Left renal pelvis (tissue), 4 donors: ENCODE results near the gene NOTCH1. TPM values are rescaled to one million over a fixed set of nuclear protein-coding genes. Genes with fewer than 3 reads are reported as not detected.
"Not testable (repeated sequence)": the region's sequence is repeated elsewhere in the genome, so short reads cannot be mapped to it uniquely, and the experiment has no call there.

ENCODE experiments used
- DNase-seq, 4 donors: peaks; one replicate each; pipeline ENCODE4 v3.0.0-alpha.2; 2013; ENCODE audit warnings: low read depth in 4 of 4, low spot score in 3 of 4
- polyA plus RNA-seq, 4 donors: library from polyadenylated mRNA; unstranded; fragments of 120-200 nt; gene quantifications; one replicate each; pipeline ENCODE4 v1.2.1, GENCODE V29; 2013; ENCODE audit not compliant: insufficient read length in 4 of 4

NOTCH1 gene
- polyA plus RNA-seq, 4 donors: 15.8 to 39.3 (median 25.7) TPM

GRCh38 chr9:136565715-136566552, 20.1 kb upstream of the NOTCH1 start:
- DNase-seq: no peak

- no peak for DNase-seq
Observed at GRCh38 chr9:136565086-136565714, 19.4 kb upstream of the NOTCH1 start.

GRCh38 chr9:136564379-136564988, 18.6 kb upstream of the NOTCH1 start:
- no peak for DNase-seq

GRCh38 chr9:136563646-136564325, 17.9 kb upstream of the NOTCH1 start:
- DNase-seq: no peak

GRCh38 chr9:136562746-136563495, 17.1 kb upstream of the NOTCH1 start:
- no peak for DNase-seq

- DNase-seq: no peak
Observed at GRCh38 chr9:136561779-136562178, 15.9 kb upstream of the NOTCH1 start.

GRCh38 chr9:136560586-136560985, 14.7 kb upstream of the NOTCH1 start:
- DNase-seq: no peak

- not testable (repeated sequence) for DNase-seq
Observed at GRCh38 chr9:136559371-136559770, 13.5 kb upstream of the NOTCH1 start.

- DNase-seq: not testable (repeated sequence)
Observed at GRCh38 chr9:136558846-136559245, 13.0 kb upstream of the NOTCH1 start.

- no peak for DNase-seq
Observed at GRCh38 chr9:136558373-136558772, 12.5 kb upstream of the NOTCH1 start.

GRCh38 chr9:136557036-136557435, 11.2 kb upstream of the NOTCH1 start:
- no peak for DNase-seq

GRCh38 chr9:136556166-136556565, 10.3 kb upstream of the NOTCH1 start:
- no peak for DNase-seq

GRCh38 chr9:136554870-136555269, 9.0 kb upstream of the NOTCH1 start:
- no peak for DNase-seq

- DNase-seq: no peak
Observed at GRCh38 chr9:136553581-136553980, 7.7 kb upstream of the NOTCH1 start.

- DNase-seq: no peak
Observed at GRCh38 chr9:136552117-136552703, 6.4 kb upstream of the NOTCH1 start.

GRCh38 chr9:136551401-136552116, 5.7 kb upstream of the NOTCH1 start:
- no peak for DNase-seq

- DNase-seq: no peak
Observed at GRCh38 chr9:136550439-136551289, 4.8 kb upstream of the NOTCH1 start.
